Measurements from ENCODE around the gene DCTD.

The DCTD gene

DNA sequence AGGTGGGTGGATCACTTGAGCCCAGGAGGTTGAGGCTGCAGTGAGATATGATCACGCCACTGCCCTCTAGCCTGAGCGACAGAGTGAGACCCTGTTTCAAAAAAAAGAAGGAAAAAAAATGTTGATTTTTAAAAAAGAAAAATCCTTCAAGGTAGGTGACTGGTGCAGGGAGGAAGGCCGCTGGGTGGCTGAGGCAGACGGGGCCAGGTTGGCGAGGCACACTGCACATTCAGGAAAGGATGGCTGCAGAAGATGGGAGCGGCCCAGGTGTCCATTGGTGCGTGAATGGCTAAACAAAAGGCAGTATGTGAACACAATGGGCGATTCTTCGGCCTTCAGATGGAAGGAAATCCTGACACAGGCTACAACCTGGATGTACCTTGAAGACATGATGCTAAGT, 30.4 kb downstream of the DCTD start:
- DNase-seq, result no peak

DNA sequence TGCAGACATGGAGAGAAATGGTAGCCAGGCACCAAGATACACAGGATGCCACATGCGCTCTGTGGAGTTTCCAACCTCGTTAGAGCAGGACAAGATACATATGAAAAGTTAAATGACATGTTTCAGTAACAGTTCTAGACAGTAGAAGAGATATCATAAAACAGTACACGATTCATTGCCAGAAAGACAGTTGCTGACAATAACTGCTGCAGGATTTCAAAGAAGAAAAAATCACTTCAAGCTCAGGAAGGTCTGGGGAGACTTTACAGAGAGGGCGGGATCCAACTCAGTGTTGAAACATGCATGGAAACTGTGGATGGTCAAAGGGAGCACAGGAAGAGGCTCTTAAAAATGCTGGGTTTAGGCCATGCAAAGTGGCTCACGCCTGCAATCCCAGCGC, 31.0 kb downstream of the DCTD start:
- no peak for DNase-seq

DNA sequence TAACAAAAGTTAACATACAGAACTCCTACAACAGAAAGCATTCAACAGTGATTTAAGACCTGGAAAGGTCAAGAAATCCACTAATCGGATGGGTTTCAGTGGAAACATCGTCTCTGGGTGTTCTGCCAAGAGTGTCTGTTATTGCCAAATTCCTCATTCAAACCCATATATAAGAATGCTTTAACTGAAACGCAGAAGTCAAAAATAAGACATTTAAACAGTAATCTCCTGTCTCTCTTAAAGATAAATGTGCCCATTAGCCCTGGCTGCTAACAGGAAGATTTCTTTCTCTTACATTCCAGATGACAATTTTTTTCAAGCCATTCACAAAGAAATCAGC, 31.5 kb downstream of the DCTD start:
- no peak for DNase-seq

DNA sequence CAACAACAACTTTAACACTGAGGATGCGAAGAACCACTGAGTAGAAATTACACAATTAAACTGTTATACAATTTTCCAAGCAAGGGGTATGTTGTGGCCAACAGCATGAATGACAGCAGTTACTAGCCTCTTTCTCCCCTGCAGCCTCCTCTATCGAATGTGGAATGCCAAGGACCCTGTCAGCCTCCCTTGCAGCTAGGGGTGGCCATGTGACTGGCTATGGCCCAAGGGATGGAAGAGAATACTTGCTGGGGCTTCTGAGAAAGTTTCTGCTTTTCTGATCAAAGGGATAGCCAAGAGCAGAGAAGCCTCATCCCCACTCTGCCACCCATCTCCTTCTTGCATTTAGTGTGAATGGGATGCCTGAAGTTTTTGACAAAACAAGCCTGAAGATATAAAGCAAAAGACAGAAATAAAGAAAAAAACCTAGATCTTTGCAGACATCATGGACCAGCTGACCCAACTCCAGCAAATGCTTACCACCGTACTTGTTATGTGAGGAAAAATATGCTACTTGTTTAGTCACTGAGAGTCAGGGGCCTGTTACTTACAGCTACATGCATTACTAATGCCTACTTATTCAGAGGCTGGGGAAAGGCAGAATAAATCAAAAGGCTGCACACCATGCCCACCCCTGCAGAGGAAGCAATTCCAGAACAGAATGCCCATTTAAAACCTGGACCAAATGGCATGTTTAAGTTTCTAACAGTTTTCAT, 32.0 kb downstream of the DCTD start:
- no peak for DNase-seq

DNA sequence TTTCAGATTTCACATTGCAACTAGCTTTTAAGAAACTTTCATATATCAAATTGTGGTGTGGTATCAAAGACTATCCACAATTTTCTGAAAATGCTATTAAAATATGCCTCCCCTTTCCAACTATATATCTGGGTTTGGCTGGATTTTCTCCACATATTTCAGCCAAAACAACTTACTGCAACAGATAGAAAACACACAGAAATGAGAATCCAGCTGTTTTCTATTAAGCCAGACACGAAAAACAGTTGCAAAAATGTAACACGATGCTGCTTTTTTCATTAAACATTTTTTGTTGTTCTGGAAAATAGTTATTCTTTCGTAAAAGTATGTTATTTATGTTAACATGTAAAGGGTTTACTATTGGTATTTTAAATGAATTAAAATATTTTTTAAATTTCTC, 33.1 kb downstream of the DCTD start:
- no peak for DNase-seq

DNA sequence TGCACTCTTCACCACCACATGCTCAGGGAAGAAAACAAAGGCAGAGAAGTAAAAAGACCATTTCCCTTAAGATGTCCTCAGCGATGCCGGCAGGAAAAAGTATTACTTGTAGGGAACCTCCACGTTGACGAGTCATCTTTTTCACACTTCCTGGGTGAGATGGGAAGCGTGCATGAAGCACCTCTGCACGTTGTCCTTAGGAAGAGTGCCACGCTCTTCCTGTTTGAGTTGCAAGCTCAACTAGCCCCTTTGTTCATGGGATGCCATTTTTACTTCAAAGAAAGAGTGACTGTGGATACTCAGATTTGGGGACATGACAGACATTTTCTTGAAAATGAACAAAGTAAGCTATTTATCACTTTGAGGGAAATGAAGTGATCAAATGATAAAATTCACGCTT, 33.8 kb downstream of the DCTD start:
- DNase-seq, result no peak

DNA sequence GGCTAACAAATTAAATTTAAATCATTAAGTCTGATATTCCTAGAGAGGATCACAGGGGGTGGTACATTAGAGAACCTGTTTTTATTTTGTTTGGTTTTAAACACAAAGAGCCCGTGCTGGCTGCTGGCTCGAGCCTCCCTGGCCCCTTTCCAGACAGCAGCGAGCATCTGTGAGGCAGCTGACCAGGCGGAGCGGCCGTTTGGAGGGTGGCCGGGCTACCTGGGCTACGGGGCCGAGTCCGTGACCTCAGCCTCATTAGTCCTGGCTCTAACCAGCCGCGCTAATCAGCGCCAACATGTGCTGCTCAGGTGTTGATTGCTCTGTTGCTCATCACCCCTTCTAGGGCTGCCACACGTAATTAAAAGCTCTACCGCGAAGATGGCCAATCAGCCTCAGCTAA, 35.3 kb downstream of the DCTD start:
- DNase-seq, result peak; percentile 41

DNA sequence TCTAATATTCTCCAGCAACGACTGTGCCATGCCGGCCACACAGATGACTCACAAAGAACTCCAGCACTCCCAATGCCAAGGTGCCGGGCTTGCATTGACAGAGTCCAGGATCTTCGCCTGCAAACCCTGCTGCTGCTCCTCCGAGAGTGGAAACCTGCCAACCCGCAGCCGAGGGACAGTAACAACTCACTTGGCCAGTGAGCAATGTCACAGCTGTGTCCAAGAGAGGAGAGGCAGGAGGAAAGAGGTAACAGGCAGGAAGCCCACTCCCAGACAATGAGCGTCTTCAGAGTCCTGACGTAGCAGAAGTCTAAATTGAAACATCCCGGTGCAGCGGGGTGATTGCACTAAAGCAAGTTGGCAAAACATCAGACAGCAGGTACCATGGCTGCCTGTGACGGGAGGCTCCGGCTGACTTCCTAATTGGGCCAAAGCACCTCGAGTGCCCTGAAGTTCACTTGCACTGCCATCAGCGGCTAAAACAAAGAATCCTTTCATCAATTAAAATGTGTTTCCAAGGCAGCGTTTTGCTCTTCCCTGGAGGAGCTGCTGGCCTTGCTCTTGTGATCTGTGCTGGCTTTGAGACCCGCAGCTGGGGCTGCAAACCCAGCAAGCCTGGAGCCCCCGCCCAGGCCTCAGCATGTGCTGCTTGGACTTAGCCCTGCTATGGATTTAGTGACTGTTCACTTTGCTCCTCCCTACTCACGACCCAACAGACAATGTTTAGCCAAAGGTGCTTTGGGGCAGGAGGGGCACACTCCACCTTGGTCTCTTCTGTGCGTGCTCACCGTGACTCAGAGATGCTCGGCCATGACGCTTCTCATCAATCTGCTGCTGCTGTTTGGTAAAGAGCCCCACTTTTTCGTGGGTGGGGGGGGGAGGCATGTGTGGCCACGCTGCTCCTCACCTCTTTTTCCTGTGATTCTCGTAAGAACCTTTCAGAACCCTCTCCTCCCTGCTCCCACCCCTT, 36.5 kb downstream of the DCTD start:
- DNase-seq, result no peak

DNA sequence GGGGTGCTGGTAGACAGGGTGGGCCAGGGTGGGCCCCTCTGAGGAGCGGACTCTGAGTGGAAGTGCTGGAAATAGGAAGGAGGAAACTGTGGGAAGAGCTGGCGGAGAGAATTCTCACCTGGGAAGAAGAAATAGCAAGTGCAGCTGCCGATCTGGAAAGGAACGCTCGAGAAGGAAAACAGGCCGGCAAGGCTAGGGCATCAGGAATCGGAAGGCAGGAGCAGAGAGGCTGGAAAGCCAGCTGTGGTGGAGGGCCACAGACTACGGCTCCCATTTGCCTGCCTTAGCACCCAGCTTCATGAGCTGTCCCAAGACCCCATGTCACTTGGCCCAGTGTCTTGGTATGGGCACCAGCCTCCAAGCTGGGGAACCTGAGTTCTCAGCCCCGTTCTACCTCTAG, 37.3 kb downstream of the DCTD start:
- no peak for DNase-seq

DNA sequence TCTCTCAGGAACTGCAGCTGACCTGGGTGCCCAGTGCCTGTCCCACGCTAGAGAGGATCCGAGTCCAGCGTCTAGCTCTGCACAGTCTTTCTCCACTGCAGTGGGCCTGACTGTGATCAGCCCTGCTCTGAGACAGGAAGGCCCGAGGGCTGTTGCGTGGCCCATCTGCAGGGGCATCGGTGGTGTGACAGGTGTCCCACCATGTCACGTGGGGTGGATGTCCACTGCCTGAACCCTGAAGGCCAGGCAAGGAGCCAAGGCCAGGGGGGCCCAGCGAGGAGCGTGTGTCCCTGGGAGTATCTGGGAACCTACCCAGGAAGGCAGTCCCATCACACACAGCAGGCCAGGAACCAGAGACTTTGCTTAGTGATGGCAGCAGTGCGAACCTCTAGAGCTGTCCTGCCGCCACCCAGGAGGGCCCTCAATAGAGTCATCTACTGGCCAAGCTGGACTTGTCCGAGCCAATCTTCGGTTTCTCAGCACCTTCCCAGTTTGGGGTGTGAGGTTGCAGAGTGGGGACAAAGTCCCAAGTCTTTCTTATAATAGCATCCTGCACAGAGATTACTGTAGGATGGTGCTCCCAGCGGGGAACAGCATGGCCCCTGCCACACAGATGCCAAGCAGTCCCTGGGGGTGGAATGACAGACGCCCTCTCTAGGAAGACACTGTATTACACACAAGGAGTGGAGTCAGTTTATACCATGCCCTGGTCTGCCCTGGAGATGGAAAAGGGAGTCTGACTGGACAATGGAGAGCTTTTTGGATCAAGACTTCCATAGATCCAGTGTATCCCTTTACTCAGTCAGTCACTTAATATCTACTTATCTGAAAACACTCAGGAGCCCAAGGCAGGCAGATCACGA, 38.3 kb downstream of the DCTD start:
- DNase-seq, result no peak

DNA sequence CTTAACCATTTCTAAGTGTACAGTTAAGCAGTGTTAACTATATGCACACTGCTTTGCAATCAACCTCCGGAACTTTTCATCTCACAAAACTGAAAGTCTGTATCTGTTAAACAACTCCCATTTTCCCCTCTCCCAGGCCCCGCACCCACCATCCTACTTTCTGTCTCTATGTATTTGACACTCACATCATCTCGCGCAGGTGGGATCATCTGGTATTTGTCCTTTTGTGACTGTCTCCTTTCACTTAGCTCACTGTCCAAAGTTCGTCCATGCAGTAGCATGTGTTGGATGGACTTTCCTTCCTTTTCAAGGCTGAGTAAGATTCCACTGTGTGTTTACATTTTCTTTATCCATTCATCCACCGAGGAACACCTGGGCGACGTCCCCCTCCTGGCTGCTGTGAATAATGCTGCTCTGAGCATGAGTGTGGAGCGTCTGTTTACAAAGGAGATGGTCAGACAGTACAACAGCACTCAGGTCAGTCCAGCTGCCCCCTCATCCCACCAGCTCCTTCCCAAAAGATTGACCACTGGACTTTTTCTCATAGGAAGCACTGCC, 39.8 kb downstream of the DCTD start:
- no peak for DNase-seq

DNA sequence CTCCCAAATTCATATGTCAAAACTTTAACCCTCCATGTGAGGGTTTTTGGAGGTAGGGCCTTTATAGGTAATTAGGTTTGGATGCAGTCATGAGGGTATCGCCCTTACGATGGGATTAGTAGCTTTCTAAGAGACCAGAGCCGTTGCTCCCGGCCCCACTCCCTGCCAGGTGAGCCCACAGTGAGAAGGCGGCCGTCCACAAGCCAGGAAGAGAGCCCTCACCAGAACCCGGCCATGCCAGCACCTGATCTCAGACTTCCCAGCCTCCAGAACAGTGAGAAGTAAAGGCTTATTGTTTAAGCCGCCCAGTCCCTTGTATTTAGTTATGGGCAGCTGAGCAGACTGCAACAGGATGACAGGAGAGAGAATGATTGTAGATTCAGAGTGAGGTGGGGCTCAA, 40.8 kb downstream of the DCTD start:
- DNase-seq, result no peak

DNA sequence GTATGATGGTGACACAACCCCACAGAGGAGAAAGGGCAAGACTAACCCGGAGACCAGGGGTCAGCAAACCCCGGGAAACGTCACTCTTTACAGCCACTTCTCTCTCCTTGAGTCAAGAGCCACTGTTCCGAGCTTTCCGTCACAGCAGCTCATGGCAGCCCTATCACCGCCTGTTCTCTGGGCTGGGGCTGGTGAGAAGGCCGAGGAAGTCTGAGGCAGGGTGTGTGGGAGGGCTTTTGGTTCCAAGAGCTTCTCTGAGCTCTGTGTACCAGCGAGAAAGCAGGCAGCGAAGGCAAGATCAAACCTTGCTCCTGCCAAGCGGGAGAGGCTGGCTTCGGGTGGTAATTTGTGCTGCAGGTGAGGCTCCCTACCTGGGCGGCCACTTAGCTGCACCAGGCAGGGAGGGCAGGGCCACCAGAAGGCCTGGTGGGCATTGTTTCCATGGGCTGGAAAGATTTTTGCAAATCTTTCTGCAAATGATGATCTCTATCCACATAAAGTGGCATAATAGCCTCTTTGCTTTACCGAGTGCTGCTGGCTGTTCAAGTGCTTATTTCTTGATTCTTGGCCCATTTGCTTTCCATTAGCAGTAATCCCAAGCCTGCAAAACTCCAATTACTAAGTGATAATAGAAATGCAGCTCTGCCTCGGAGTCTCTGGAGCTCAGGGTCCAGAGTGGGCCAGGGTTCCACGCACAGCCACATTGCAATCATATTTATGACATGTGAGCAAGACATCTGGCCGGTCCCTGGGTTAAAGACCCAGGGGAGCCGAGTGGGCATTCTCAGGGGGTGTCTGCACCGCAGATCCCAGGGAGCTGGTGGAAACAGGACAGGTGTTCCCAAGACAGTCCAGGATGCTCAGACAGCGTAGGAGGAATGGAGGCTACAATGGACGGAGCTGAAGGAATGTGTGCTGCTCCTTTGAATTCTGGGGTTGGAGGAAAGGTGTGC, 41.5 kb downstream of the DCTD start:
- no peak for DNase-seq

DNA sequence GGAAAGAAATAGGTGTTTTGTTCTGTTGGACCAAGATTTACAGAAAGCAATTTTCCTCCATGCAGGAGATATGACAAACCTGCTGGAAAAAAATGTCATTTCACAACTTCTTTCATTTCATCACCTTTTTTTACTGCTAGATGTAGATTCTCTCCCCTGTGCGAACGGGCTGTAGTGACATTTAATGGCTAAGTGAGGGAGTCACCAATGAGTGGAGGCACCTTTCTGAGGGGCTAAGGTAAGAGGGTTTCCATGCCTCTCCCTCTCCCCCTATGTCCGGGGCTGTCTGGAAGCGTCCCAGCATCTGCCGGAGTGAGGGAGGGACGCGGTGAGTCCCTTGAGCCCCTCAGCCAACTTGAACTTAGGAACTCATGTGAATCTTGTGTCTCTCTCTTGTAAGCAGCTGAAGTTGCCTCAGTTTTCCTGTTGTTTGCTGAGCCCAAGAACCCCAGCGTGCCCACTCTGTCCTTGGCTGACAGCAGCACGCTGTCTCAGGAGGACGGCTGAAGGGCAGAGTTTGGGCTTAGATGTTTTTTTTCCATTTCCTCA, 42.3 kb downstream of the DCTD start:
- no peak for DNase-seq

DNA sequence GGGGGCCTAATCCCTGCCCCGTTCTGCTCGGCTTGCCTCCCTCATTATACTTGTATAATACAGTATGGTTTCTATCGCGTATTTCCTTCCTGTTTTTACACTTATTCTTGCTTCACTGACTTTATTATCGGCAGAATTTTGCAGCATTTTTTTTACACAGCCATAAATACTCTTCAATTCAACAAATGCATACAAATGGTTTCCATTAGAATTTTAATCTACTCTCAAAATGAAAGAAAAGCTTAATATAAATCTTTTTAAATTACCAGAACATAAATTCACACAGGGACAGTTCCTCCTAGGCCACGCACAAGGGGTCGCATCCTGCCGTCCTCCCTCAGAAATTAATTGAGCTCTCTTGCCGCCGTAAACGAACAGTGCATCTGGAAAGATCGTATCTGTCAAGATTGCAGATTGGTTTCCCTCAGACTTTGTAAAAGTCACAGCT, 42.9 kb downstream of the DCTD start:
- no peak for DNase-seq

DNA sequence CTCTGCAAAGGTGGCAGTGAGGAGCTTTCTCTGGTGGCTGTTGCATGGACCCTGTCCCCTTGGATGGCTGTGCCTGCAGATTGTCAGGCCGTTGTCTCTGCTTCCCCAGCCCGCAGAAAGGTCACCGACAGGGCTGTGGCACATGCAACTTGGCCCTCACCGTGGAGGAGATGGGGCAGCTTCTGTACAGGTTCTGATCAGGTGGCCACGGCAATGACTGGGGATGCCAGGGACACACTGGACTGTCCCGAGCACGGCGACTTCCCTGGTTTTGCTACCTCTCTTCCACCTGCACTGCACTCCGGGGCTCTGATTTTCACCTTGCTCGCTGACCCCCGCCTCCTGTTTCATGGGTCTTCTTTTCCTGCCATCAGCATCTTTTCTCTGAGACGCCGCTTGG, 43.5 kb downstream of the DCTD start:
- no peak for DNase-seq

DNA sequence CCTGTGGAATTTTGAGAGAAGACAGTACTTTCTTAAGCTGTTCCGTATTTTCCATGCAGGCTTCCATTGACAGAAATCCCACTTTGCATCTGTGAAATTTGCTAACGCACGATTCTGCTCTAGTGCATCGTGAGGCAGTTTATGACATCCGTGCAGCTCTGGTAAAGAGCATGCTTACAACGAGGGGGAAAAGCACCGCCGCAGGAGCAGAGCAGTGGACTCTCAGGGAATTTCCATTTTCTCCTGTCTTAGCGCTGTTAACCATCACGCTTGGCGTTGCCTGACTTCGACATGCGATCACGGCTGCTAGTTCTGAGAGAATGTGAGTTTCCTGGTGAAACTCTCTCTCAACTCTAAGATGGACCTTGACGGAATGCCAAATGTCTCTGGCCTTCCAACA, 43.9 kb downstream of the DCTD start:
- no peak for DNase-seq

DNA sequence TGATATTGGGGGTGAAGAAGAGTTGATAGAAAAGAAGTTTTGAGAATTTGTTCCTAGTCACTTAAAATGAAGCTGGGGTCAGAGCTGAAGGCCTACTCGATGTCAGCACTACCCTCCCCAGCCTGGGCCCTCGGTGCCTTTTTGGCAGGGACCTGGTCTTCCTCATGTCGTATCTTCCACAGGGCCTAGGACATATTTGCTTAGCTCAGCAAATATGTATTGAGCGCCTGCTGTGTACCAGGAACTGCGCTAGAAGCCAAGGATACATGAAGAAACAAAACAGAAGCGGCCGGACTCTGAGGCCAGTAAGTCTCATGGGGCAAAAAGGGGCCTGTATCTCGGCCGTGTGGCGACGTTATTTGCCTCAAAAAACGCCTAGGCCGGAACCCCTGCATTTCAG, 44.3 kb downstream of the DCTD start:
- no peak for DNase-seq

DNA sequence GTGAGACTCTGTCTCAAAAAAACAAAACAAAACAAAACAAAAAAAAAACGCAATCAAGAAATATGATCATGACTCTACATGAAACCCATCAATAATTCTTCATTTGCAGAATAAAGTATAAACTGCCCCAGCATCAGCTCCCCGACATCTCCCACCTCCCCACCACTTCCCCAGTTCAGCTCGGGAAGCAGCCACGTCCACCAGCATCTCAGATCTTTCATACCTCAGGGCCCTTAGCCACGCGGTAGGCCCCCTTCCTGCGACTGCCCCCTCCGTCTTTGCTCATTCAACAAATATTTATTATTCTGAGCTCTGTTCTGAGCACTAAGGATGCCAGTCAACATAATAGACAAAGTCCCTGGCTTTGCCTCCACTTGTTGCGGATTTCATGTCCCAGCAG, 45.6 kb downstream of the DCTD start:
- DNase-seq, result no peak

DNA sequence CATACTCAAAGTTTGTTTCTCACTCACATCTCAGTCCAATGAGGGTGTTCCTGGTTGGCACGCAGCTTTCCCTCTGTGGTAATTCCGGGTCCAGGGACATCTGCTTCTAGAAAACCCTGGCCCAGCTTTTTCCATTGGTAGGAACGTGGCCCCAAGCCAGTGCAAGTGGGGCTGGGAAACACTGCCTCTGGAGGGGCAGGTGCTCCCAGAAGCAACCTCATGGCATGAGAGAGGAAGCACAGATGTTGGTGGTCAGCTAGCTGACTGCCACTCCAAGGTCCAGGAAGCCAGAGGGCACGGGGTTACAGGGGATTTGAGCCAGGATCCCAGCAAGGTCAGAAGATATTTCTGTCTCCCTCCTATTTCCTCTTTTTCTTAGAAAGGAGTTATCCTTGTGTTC, 47.5 kb downstream of the DCTD start:
- DNase-seq, result no peak

DNA sequence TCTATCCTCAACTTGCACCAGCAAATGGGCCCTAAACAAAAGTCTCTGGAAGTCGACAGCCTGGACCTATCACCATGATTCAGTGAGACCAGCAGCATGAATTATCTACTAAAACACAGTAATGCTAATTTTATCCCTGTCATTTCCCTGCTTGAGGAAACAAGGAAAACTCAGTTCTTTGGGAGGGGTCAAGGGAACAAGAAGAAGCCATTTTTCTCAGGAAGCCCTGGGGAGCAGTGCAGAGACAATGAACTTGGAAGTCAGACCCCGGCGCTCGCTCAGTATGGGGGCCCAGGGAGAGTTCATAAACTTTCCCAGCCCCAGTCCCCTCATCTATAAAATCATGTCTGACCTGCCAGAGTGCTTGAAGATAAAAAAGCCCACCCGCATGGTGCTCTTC, 50.4 kb downstream of the DCTD start:
- DNase-seq, result no peak

DNA sequence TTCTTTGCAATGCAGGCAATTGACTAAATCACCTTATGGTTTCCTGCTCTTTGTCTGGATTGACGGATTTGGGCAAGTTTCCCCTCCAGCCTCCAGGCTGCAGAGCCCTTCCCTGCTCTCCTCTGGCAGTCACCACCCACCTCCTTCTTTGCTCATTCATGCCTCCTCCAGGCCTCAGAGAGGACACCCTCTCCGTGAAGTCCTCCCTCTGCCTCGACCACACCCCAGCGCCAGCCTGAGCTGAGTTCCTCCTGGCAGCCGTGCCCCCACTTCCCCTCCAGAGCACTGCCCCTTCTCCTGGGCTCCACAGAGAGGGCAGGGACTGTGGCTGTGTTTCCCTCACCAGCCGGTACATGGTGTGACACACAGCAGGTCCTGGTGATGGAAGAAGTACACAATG, 53.7 kb downstream of the DCTD start:
- peak; percentile 10 for DNase-seq
